GM18498 (cell line): ENCODE results near the gene DCAF15.
A peak's percentile ranks its signal among the peaks of the same experiment; 100 is the strongest.

Source experiments
- ATAC-seq: cut with Tn5 transposase; IDR thresholded peaks from one replicate; pipeline ENCODE4 v1.9.1; 2021; ENCODE audit warnings: mild to moderate bottlenecking, moderate library complexity; ENCODE audit not compliant: unreplicated experiment

DCAF15 gene

DNA sequence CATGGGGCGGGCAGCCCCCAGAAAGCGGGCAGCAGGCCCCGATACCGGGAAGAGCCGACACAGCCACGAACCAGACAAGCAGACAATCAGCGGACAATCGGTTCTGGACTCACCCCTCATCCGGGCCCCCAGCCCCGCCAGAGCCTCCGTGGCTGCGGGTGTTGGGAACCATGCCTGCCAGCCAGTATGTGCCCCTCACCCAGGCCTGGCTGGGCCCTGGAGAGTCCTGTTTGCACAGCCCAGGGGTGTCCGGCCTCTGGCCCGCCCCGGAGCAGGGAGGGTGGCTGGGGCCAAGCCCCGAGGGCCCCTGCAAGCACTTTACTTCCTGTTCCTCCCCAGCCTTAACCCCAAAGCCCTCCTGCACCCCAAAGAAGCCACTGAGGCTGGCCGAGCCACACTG is 21.9 kb upstream of the DCAF15 start:
- ATAC-seq = no peak

- no peak for ATAC-seq
Observed at GRCh38 chr19:13931391-13932148, 20.7 kb upstream of the DCAF15 start.

- ATAC-seq = no peak
Observed at GRCh38 chr19:13932149-13932637, 20.1 kb upstream of the DCAF15 start.

GRCh38 chr19:13932911-13933393 is 19.4 kb upstream of the DCAF15 start:
- no peak for ATAC-seq

GRCh38 chr19:13934785-13935109 is 17.6 kb upstream of the DCAF15 start:
- ATAC-seq = no peak

DNA sequence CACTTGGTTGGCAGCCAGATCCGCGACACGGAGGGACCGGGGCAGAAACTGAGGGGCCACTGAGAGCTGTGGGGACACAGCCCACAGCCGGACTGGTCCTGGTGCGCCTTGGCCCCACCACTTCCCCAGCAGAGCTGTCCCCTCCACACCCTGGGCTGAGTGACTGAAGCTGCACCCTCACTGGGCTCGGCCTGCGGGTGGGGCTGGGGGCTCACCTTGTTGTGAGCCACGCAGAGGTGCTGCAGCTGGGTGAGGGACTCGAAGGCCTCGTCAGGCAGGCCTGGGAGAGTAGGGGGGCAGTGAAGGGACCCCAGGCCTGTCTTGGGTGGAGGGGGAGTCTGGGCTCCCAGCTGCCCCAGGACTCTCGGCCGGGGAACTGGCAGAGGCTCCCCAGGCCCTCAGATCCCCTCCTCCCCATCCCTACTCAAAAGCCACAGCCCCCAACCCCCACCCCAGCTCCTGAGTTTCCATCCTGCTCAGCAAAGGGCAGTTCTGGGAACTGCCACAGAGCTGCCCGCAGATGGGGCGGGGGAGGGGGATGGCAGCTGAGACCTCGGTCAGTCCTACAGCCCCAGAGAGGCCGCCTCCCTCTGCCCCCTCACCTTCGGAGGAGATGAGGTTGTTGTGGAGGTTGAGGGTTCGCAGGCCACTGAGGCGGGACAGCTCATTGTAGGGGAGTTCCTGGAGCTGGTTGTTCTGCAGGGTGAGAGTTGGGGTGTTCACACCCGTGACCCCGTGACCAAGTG is 16.4 kb upstream of the DCAF15 start:
- no peak for ATAC-seq

GRCh38 chr19:13937479-13938300 is 14.6 kb upstream of the DCAF15 start:
- ATAC-seq = no peak

GRCh38 chr19:13938301-13939064 is 13.8 kb upstream of the DCAF15 start, which contains the start of gene PODNL1:
PODNL1 (minus strand) TSS chr19:13938417; CDS start chr19:13938181, 236 bp downstream.
- no peak for ATAC-seq

DNA sequence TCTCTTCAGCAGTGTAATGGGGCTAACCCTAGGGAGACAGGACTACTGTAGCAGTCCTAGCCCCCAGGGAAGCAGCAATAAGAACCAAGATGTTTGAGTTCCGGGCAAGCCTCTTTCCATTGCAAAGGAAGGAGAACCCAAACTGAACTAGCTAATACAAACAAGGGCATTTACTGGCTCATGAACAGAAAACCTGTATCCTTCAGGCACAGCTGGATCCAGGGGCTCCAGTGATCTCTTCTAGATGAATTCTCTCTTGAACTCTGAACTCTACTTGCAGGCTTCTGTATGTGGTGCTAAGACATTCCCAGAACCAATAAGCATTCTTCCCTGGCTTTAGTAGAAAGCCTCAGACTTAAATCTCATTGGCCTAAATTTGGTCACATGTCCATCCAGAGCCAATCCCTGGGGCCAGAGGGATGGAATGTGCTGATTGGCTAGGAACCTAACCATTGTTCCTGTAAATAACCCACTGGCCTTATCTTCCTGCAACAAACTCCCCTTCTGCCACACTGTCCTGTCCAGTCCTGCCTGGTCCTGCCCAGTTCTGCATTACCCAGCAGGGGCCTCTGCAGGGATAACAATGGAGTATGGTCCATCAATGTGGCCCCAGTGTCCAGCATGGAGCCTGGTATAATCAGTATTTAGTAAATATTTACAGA is 10.2 kb upstream of the DCAF15 start:
- no peak for ATAC-seq

GRCh38 chr19:13946414-13946813 is 5.9 kb upstream of the DCAF15 start:
- no peak for ATAC-seq

DNA sequence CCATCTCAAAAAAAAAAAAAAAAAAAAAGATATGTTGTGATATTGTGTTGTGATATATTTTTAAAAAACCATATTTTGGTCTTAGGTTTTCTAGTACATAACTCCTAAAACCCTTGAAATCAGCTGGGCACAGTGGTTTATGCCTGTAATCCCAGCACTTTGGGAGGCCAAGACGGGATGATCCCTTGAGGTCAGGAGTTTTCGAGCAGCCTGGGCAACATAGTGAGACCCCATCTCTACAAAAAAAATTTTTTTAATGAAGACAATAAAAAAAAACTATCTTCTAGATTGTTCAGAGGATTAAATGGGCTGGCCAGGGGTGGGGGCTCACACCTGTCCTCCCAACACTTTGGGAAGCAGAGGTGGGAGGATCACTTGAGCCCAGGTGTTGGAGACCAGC is 1.3 kb upstream of the DCAF15 start:
- ATAC-seq = no peak

GRCh38 chr19:13951799-13952153 is 533 bp upstream of the DCAF15 start:
- peak; percentile 2 for ATAC-seq

GRCh38 chr19:13952931-13953531 is 722 bp downstream of the DCAF15 start:
- no peak for ATAC-seq

DNA sequence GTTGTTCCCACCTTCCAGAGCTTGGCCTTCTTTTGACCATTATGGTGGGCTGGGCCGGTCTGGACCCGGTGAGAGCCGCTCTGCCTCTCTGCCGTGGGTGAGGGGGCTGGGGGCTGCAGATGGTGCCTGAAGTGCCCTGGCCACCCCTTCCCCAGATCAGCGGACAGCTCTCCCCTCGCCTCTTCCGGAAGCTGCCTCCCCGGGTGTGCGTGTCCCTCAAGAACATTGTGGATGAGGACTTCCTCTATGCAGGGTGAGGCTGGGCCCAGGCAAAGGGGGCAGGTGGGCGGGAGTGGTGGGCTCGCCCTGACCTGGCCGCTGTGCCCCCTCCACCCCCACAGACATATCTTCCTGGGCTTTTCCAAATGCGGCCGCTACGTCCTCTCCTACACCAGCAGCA is 1.9 kb downstream of the DCAF15 start:
- no peak for ATAC-seq

DNA sequence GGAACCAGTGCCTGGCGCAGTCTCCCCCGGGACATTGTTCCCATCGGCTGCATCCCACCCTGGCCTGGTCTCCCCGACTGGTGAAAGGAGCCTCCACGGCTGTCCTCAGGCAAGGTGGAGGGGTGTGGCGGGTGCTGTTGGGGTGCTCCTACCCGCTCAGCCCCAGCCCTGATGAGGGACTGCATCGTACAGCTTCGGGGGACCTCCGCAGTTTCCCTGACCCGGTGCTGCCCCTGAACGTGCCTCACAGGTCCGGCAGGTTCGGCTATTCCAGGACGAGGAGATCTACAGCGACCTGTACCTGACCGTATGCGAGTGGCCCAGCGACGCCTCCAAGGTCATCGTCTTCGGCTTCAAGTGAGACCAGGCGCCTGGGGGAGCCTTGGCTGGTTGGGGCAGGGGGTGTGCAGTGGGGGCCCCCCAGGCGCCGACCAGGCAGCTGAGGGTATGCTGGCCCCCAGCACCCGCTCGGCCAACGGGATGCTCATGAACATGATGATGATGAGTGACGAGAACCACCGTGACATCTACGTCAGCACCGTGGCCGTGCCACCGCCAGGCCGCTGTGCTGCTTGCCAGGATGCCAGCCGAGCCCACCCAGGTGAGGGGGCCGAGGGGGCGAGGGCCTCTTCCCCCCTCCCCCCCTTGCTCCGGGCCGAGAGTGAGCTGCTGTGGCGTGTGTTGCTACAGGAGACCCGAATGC is 3.5 kb downstream of the DCAF15 start:
- no peak for ATAC-seq

DNA sequence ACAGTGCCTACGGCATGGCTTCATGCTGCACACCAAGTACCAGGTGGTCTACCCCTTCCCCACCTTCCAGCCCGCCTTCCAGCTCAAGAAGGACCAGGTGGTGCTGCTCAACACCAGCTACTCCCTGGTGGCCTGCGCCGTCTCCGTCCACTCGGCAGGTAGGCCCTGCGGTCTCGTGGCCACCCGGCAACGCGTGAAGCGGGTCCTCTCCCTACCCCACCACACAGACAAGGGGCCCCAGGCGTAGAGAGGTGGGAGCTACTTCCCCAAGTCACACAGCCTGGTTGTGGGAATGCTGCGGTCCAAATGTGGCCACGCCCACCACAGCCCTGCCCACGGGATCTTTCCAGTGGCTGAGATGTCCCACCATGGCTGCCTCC is 4.0 kb downstream of the DCAF15 start:
- no peak for ATAC-seq

- no peak for ATAC-seq
Observed at GRCh38 chr19:13957051-13957450, 4.7 kb downstream of the DCAF15 start.

DNA sequence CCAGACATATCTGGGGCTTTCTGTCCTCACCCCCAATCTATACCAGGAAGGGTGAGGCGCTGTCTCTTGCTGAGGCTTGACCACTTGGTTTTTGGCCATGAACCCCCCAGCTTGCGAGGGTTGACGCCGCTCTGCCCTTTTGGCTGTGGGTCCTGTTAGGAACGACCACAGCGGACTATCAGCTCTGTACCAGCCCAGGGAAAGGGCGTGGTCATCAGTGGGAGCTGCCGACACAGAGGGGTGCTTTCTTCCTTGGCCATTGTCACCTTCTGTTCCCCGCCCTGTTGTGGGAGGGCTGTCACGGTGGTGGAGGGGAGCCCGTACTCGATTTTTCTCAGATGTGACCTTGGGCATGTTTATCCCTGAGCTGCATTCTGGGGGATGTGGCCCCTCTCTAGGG is 5.7 kb downstream of the DCAF15 start:
- no peak for ATAC-seq
